Small intestine (tissue), 16 donors: ENCODE results near the gene MT1G. TPM values are rescaled to one million over a fixed set of nuclear protein-coding genes. Genes with fewer than 3 reads are reported as not detected.
"Not testable (repeated sequence)": the region's sequence is repeated elsewhere in the genome, so short reads cannot be mapped to it uniquely, and the experiment has no call there.

Source experiments
- DNase-seq, 2 donors: peaks; one replicate each; pipeline versions ENCODE4 v3.0.0 to v3.0.0-alpha.2; 2013
- FAIRE-seq: peaks from 2 replicates; lab custom pipeline; 2012; peaks lifted over from hg19 to GRCh38; lab: Jason Lieb, UNC
- H3K27ac ChIP-seq, 3 donors: one replicate each; pipeline ENCODE4 v1.5.1; 2013; ENCODE audit warnings: low read length in 2 of 3, mild to moderate bottlenecking in 2 of 3, control low read depth in 1 of 3, inconsistent platforms in 1 of 3, low read depth in 1 of 3, moderate library complexity in 1 of 3
- H3K27me3 ChIP-seq, 3 donors: one replicate each; pipeline ENCODE4 v1.6.1; 2013; ENCODE audit warnings: low read length in 3 of 3, inconsistent platforms in 1 of 3; ENCODE audit not compliant: control insufficient read depth in 3 of 3, insufficient read depth in 3 of 3
- H3K36me3 ChIP-seq, 3 donors: one replicate each; pipeline ENCODE4 v1.6.1; 2013; ENCODE audit warnings: low read length in 3 of 3, inconsistent platforms in 1 of 3, low read depth in 1 of 3, mild to moderate bottlenecking in 1 of 3, moderate library complexity in 1 of 3; ENCODE audit not compliant: control insufficient read depth in 3 of 3, insufficient read depth in 2 of 3
- H3K4me1 ChIP-seq, 3 donors: one replicate each; pipeline ENCODE4 v1.6.1; 2013; ENCODE audit warnings: low read length in 2 of 3, inconsistent platforms in 1 of 3, low read depth in 1 of 3, mild to moderate bottlenecking in 1 of 3, moderate library complexity in 1 of 3; ENCODE audit not compliant: control insufficient read depth in 3 of 3, insufficient read depth in 2 of 3
- H3K4me3 ChIP-seq, 3 donors: one replicate each; pipeline ENCODE4 v1.5.1; 2013; ENCODE audit warnings: low read length in 3 of 3, control low read depth in 1 of 3, inconsistent platforms in 1 of 3, low read depth in 1 of 3, mild to moderate bottlenecking in 1 of 3, moderate library complexity in 1 of 3
- H3K9me3 ChIP-seq, 2 donors: one replicate each; pipeline ENCODE4 v1.6.1; 2013; ENCODE audit warnings: low read depth in 1 of 2, low read length in 1 of 2; ENCODE audit not compliant: control insufficient read depth in 2 of 2, insufficient read depth in 1 of 2
- WGBS, 3 donors: extraction: QIAGEN DNeasy Blood & Tissue Kit; methylation state at CpG; one replicate each; pipeline ENCODE4 v1.1.7; 2013; 5-methylcytosine and 5-hydroxymethylcytosine counted together
- long read RNA-seq, 10 donors: transcript quantifications; one replicate each; lab custom pipeline, GENCODE V29; 2026
- polyA plus RNA-seq, 4 donors: library from polyadenylated mRNA; stranded (reverse) in 3 of 4; unstranded in 1 of 4; fragments of 200-250 nt in 3 of 4; fragments of 120-200 nt in 1 of 4; gene quantifications; one replicate each; pipeline versions ENCODE4 v1.2.1 to v1.2.3, GENCODE V29; 2013
- donor health status: healthy with polysubstance abuse.
- donor health status: control.
- donor health status: control.
- donor health status: Bipolar disorder and iron deficiency.
- donor health status: healthy.

MT1G gene
- 1,000 to 10,000 TPM in 1 of 4 donors, 100 to 1,000 TPM in 3; 193 to 1,801 (median 342) TPM for polyA plus RNA-seq
- long read RNA-seq, donor 1: 0 reads
- long read RNA-seq, donor 2, transcript MT1G-201 (3 exons, 405 nt): major isoform, 26 of 52 reads
- long read RNA-seq, donor 2, partial matches to known transcripts: 22 of 52 reads
- long read RNA-seq, donor 2, other reads (novel, unspliced or antisense): 0 of 52 reads
- long read RNA-seq, donor 3, transcript MT1G-202 (3 exons, 406 nt): minor isoform, 20 of 119 reads
- long read RNA-seq, donor 3, transcript MT1G-201 (3 exons, 405 nt): major isoform, 98 of 119 reads
- long read RNA-seq, donor 3, partial matches to known transcripts: 0 of 119 reads
- long read RNA-seq, donor 3, other reads (novel, unspliced or antisense): 0 of 119 reads
- long read RNA-seq, donor 4, transcript MT1G-201 (3 exons, 405 nt): major isoform, 67 of 243 reads
- long read RNA-seq, donor 4, transcript MT1G-202 (3 exons, 406 nt): minor isoform, 12 of 243 reads
- long read RNA-seq, donor 4, partial matches to known transcripts: 86 of 243 reads
- long read RNA-seq, donor 4, other reads (novel, unspliced or antisense): 77 of 243 reads
- long read RNA-seq, donor 5, transcript MT1G-202 (3 exons, 406 nt): minor isoform, 36 of 431 reads
- long read RNA-seq, donor 5, transcript MT1G-201 (3 exons, 405 nt): major isoform, 96 of 431 reads
- long read RNA-seq, donor 5, partial matches to known transcripts: 186 of 431 reads
- long read RNA-seq, donor 5, other reads (novel, unspliced or antisense): 112 of 431 reads
- long read RNA-seq, donor 6, transcript MT1G-201 (3 exons, 405 nt): major isoform, 100 of 281 reads
- long read RNA-seq, donor 6, transcript MT1G-202 (3 exons, 406 nt): minor isoform, 26 of 281 reads
- long read RNA-seq, donor 6, partial matches to known transcripts: 123 of 281 reads
- long read RNA-seq, donor 6, other reads (novel, unspliced or antisense): 32 of 281 reads
- long read RNA-seq, donor 7, partial matches to known transcripts: 12 of 12 reads
- long read RNA-seq, donor 7, other reads (novel, unspliced or antisense): 0 of 12 reads
- long read RNA-seq, donor 8: 0 reads
- long read RNA-seq, donor 9, transcript MT1G-201 (3 exons, 405 nt): minor isoform, 29 of 161 reads
- long read RNA-seq, donor 9, transcript MT1G-202 (3 exons, 406 nt): major isoform, 71 of 161 reads
- long read RNA-seq, donor 9, partial matches to known transcripts: 60 of 161 reads
- long read RNA-seq, donor 9, other reads (novel, unspliced or antisense): 0 of 161 reads
- long read RNA-seq, donor 10, transcript MT1G-201 (3 exons, 405 nt): major isoform, 398 of 509 reads
- long read RNA-seq, donor 10, transcript MT1G-204 (2 exons, 305 nt): minor isoform, 5 of 509 reads
- long read RNA-seq, donor 10, transcript MT1G-202 (3 exons, 406 nt): minor isoform, 105 of 509 reads
- long read RNA-seq, donor 10, partial matches to known transcripts: 0 of 509 reads
- long read RNA-seq, donor 10, other reads (novel, unspliced or antisense): 0 of 509 reads

DNA sequence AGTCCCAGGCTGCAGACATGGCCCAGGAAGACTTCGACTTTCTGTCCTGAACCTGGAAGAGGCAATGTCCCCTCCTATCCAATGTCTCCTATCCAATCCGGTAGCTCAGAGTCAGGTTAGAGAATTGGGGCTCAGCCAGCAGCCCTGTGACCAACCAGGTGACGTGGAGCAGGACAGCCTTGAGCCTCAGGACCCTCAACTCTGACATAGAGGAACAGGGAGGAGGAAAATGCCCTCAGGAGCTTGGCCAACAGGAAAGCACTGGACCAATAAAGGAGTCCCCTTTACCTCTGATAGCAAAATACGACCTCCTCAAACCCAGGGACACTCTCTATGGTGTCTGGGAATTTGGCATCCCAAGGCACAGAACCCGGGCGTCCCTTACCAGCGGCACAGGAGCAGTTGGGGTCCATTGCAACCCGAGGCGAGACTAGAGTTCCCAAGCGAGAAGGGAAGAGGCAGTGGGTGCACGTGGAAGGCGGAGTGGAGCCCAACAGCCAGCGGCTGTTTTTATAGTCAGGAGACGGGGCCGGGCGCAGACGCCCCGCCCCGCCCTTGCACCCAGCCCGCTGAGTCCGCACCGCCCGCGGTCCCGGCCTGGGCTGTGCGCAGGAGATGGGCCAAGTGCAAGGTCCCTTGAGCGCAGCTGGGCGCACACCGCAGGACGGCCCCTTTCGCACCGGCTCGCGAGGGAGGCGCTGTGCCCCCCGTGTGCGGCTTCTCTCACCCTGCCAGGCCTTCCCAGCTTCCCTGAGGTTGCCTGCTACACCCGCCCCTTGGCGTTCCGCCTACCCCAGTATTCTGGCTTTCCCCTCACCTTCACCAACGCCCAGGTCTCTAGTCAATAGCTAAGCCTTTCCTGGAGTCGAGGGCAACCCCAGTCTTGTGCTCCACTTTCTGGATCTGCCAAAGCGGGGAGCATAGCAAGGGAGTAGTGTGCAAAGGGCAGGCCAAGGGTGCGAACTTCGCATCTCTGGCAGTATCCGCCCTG lies at the start of gene MT1G:
TSS of gene MT1G (minus strand) at position 485 of the 991 bp plus-strand sequence. CDS start at position 413, 72 bp downstream.
- DNase-seq (peak; percentile 88 to 93), FAIRE-seq (no peak)
- Histone ChIP-seq H3K9me3 (no peaks in the 10 kb centered on the region), H3K4me1 (peaks cover 0 to 21% (median 0%) of the 10 kb centered on the region in 3 donors), H3K27me3 (peaks cover 0 to 53% (median 19%) of the 10 kb centered on the region in 3 donors), H3K27ac (peak within 1 kb of the TSS in 2 of 3 donors; percentile 28 to 89), H3K4me3 (peak within 1 kb of the TSS in 2 of 3 donors; percentile 9 to 70), H3K36me3 (peaks cover 0 to 8% (median 0%) of the 10 kb centered on the region in 3 donors)
- WGBS, 3 donors: 2 to 8% (median 6%) methylated on average over 37 to 46 of the region's 46 CpGs

DNA sequence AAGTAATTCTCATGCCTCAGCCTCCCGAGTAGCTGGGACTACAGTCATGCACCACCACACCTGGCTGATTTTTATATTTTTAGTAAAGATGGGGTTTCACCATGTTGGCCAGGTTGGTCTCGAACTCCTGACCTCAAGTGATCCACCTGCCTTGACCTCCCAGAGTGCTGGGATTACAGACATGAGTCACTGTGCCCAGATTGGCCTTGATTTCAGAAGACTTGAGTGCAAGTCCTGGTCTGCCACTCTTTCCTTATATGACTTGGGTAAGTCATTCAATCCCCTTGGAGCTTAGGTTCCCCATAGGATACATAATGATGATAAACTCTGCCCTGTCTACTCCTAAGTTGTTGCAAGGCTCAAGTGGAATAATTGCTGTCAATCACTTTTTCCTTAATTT lies 49.7 kb upstream of the MT1G start:
- not testable (repeated sequence) for H3K27me3 ChIP-seq, H3K4me1 ChIP-seq, H3K4me3 ChIP-seq, H3K9me3 ChIP-seq, DNase-seq, FAIRE-seq, H3K27ac ChIP-seq, H3K36me3 ChIP-seq
- 82 to 91% (median 87%) methylated on average over 2 of the region's 2 CpGs for WGBS, 3 donors

DNA sequence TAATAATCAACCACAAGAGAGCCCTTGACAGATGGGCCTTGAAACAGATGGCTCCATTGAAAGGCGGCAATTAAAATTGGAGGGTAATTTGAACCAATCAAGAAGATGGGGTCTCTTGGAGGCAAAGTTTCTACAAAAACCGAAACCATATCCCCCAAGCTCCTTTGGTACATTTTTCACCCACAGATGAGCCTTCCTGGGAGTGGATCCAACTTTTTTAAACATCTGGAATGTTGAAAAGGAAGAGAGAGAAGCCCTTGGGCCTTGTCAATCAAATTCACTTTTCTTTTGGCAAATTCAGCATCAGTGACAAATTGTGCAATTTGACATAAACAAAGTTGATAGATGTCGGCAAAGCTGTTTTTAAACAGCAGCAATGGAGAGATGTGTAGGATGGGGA lies 48.9 kb upstream of the MT1G start:
- H3K36me3 ChIP-seq: no peaks in the 10 kb centered on the region
- no peak overlapping the region for H3K4me3 ChIP-seq
- FAIRE-seq: no peak
- 70 to 90% (median 83%) methylated on average over 3 of the region's 3 CpGs for WGBS, 3 donors
- peaks cover 0 to 4% of the 10 kb centered on the region in 2 donors for H3K9me3 ChIP-seq
- no peak for DNase-seq
- no peak overlapping the region for H3K27ac ChIP-seq
- no peaks in the 10 kb centered on the region for H3K4me1 ChIP-seq
- H3K27me3 ChIP-seq: peaks cover 0 to 5% (median 0%) of the 10 kb centered on the region in 3 donors

- no peak for FAIRE-seq
- H3K36me3 ChIP-seq: no peaks in the 10 kb centered on the region
- DNase-seq: no peak
- H3K9me3 ChIP-seq: peaks cover 0 to 4% of the 10 kb centered on the region in 2 donors
- no peak overlapping the region for H3K4me3 ChIP-seq
- peaks cover 0 to 3% (median 0%) of the 10 kb centered on the region in 3 donors for H3K27me3 ChIP-seq
- no peaks in the 10 kb centered on the region for H3K4me1 ChIP-seq
- H3K27ac ChIP-seq: no peak overlapping the region
- WGBS, 3 donors: 78 to 87% (median 84%) methylated on average over 4 of the region's 4 CpGs
Observed at GRCh38 chr16:56715126-56715525, 47.3 kb upstream of the MT1G start.

GRCh38 chr16:56713794-56714193 lies 45.9 kb upstream of the MT1G start:
- DNase-seq: no peak
- FAIRE-seq: no peak
- Histone ChIP-seq H3K27me3 (peaks cover 0 to 3% (median 0%) of the 10 kb centered on the region in 3 donors), H3K27ac (no peak overlapping the region), H3K9me3 (peaks cover 0 to 4% of the 10 kb centered on the region in 2 donors), H3K4me1 (no peaks in the 10 kb centered on the region), H3K36me3 (no peaks in the 10 kb centered on the region), H3K4me3 (no peak overlapping the region)
- WGBS, 3 donors: 91 to 95% (median 95%) methylated on average over 2 of the region's 2 CpGs

DNA sequence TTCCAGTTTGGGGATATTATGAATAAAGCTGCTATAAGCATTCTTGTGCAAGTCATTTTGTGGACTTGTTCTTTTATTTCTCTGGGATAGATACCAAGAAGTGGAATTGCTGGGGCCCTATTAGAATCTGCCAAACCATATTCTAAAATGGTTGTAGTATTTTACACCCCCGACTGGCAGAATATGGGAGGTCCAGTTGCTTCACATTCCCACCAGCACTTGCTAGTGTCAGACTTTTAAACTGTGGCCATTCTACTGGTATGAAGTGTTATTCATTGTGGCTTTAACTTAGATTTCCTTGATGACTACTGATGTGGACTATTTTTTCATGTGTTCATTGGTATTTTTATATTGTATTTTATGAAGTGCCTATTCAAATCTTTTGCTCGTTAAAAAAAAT lies 44.0 kb upstream of the MT1G start:
- Histone ChIP-seq H3K9me3 (peaks cover 0 to 4% of the 10 kb centered on the region in 2 donors), H3K27ac (no peak overlapping the region), H3K4me3 (no peak overlapping the region), H3K27me3 (peaks cover 0 to 3% (median 0%) of the 10 kb centered on the region in 3 donors), H3K36me3 (no peaks in the 10 kb centered on the region), H3K4me1 (no peaks in the 10 kb centered on the region)
- DNase-seq (no peak), FAIRE-seq (no peak)
- WGBS, 3 donors: 87 to 98% (median 89%) methylated on average over 2 of the region's 2 CpGs

DNA sequence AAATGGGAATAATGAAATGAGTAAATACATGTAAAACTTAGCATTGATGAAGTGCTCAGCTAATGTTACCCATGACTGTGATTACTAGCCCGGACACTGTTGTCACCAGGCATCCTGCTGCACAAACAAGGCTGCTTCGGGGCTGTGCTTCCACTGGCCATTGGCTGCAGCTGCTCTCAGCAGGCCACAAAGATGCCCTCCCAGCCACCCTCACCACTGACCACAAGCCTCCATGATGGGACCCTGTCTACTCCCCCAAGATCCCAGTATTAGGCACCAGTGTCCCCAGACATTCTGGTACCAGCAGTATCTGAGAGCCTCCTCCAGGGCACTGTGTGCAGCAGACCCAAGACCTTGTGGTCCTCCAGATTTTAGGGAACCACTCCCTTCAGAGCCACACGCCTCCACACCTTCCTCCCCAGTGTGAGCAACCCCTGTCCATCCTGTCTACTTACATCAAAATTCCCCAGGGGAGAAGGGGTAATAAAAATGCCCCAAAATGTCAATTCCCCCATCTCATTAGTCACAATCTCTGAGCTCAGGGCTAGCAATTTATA lies 42.4 kb upstream of the MT1G start:
- no peaks in the 10 kb centered on the region for H3K36me3 ChIP-seq
- DNase-seq (no peak), FAIRE-seq (no peak)
- H3K9me3 ChIP-seq: peaks cover 0 to 4% of the 10 kb centered on the region in 2 donors
- 70 to 87% (median 87%) methylated on average over 3 of the region's 3 CpGs for WGBS, 3 donors
- no peak overlapping the region for H3K4me3 ChIP-seq
- H3K27me3 ChIP-seq: peaks cover 0 to 3% (median 0%) of the 10 kb centered on the region in 3 donors
- no peaks in the 10 kb centered on the region for H3K4me1 ChIP-seq
- H3K27ac ChIP-seq: no peak overlapping the region
